ENCODE data around the gene MAP3K2. TPM values are rescaled to one million over a fixed set of nuclear protein-coding genes. Genes with fewer than 3 reads are reported as not detected.

MAP3K2 gene
- total RNA-seq, 4 donors from 2014 or later = 51.0 to 66.1 (median 64.7) TPM

DNA sequence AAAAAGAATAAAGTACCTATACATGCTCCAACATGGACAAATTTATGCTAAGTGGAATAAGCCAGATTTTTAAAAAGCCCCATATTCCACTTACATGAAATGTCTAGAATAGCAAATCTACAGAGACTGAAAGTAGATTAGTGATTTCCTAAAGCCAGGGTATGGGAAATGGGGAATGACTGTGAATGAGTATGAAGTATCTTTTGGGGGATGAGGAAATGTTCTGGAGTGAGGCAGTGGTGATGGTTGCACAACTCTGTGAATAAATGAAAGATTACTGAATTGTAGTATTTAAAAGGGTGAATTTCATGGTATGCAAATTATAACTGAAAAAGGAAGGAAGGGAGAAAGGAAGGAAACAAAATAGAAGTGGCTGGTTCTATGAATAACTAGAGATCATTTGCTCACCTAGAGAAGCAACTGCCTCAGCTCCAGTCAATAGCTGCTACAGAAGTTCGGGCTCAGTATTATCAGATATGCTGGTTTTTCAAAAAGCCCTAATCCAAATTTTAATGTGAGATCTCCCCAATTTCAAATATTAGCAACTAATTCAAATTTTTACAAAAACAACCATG lies 39.3 kb downstream of the MAP3K2 start:
- TF ChIP-seq, protein P1, sequence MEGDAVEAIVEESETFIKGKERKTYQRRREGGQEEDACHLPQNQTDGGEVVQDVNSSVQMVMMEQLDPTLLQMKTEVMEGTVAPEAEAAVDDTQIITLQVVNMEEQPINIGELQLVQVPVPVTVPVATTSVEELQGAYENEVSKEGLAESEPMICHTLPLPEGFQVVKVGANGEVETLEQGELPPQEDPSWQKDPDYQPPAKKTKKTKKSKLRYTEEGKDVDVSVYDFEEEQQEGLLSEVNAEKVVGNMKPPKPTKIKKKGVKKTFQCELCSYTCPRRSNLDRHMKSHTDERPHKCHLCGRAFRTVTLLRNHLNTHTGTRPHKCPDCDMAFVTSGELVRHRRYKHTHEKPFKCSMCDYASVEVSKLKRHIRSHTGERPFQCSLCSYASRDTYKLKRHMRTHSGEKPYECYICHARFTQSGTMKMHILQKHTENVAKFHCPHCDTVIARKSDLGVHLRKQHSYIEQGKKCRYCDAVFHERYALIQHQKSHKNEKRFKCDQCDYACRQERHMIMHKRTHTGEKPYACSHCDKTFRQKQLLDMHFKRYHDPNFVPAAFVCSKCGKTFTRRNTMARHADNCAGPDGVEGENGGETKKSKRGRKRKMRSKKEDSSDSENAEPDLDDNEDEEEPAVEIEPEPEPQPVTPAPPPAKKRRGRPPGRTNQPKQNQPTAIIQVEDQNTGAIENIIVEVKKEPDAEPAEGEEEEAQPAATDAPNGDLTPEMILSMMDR (IDR thresholded peaks at IDR 0.05; ENCODE audit: low read depth) = no peak

DNA sequence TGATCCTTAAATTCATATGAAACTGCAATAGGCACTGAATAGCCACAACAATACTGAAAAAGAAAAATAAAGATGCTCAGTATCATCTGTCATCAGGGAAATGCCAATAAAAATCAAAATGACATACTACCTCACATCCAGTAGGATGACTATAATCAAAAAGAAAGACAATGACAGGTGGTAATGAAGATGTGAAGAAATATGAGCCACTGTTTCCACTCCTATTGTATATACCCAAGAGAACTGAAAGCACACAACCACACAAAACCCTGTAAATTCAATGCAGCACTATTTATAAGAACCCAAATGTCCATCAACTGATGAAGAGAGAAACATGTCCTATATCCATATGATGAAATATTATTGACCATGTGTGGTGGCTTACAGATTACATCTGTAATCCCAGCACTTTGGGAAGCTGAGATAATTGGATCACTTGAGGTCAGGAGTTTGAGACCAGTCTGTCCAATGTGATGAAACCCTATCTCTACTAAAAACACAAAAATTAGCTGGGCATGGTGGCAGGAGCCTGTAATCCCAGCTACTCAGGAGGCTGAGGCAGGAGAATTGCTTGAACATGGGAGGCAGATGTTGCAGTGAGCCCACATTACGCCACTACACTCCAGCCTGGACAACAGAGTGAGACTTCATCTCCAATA lies 39.9 kb downstream of the MAP3K2 start:
- TF ChIP-seq, protein P1 (IDR thresholded peaks at IDR 0.05; ENCODE audit: low read depth) = no peak

DNA sequence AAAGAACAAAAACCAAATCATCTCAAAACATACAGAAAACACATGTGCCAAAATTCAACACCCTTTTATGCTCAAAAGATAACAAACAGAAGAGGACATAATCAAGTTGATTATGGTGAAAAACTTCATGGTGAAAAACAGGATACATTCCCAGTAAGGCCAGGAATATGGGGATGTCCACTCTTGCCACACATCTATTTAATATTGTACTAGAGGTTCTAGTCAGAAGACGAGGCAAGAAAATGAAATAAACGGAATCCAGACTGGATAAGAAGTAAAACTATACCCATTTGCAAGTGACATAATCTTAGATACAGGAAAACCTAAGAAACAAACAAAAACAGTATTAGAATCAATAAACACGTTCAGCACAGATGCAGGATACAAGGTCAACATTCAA lies 40.8 kb downstream of the MAP3K2 start:
- TF ChIP-seq, protein P1 (IDR thresholded peaks at IDR 0.05; ENCODE audit: low read depth) = no peak

DNA sequence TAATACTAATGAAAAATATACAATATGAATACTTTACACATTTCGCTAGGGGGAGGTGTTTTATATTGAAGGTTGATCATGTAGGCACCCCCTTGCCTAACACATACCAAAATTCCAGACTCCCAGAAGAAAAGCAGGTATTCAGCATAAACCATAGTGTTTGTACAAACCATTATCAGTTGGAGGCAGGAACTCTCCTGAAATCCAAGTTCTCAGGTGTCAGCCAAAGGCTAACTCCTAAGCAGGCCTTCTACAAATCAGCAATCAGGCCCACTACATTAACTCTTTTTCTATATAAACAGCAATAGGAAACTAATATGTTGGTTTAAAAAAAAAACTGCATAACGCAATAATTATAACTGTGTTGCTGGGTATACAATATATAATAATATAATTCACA lies 44.5 kb downstream of the MAP3K2 start:
- TF ChIP-seq, protein P1 (IDR thresholded peaks at IDR 0.05; ENCODE audit: low read depth) = no peak

DNA sequence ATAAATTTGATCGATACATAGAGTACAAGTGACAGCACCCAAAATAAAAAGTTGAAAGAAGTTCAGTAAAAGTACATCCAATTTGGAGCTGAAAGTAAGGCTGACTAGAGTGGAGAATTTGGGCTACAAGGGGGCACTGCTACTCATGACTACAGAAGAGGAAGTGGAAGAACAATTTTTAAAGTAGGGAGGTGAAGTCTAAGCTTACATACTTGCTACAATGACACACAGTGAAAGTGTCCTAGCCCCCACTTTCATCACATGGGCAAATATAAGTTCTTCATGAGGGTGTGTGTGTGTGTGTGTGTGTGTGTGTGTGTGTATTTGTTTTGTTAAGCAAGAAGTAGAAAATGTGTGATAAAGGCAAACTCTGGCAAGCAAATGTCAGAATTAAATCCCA lies 45.7 kb downstream of the MAP3K2 start:
- TF ChIP-seq, protein P1 (IDR thresholded peaks at IDR 0.05; ENCODE audit: low read depth) = no peak

DNA sequence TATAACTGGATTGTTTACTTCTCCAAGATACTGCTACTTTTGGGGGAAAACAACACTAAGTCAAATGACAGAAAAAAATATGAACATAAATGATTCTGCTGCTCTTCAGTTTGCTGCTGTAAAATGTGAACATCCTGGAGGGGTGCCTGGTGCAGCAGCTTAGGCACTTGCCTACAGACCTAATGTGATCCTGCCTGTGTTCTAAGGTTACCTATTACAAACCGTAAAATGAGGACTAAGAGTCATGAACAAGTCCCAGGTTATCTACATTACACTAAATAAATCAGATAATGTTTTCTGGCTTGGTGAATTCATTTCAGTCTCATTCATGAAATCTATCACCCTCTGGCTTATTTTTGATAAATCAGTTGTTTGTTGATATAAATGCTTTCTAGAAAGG lies 55.4 kb downstream of the MAP3K2 start:
- TF ChIP-seq, protein P1 (IDR thresholded peaks at IDR 0.05; ENCODE audit: low read depth) = no peak

DNA sequence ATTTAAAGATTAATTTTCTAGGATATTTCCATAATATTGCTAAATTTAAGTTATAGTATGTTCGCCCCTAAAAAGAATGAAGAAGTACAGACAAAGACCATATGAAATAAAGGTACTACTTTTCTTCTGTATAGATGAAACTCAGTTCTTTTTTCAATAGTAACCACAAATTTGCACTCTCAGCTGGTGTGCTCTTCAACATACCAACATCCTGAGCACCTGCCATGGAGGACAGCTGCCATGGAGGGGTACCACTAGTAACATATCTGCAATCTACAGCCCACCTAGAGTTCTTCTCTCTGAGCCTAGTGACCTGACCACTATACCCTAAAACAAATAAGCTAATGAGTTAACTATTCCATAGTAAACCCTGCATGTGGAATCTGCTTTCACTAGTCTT lies 57.0 kb downstream of the MAP3K2 start:
- TF ChIP-seq, protein P1 (IDR thresholded peaks at IDR 0.05; ENCODE audit: low read depth) = no peak

Data from subcutaneous adipose tissue (tissue), 4 donors.